ENCODE data around the gene OGG1.

DNA sequence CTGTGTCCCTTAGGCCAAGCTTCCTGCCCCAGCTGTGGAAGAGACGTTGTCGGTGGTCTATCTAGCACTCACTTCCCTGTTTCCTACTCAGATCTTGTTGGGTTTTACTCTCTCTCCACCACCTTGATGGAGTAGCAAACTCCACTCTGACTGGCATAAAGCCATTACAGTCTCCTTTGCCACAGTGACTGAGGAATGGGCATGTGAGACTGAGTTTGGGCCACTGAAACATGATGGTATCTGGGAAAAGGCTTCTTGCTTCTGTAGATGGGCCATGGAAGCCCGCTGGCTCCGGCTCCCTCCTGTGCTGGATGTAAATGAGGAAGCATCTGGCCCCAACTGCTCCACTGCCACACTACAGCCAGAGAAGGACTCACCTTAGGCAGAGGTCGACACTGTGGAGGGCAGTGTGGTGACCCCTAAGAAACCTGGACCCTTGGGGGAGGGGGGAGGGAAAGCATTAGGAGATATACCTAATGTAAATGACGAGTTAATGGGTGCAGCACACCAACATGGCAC lies 29.4 kb downstream of the OGG1 start:
- no peak for TF ChIP-seq GATA2 (IDR thresholded peaks at IDR 0.05; ENCODE audit: low read depth, low read length)
- no peak for TF ChIP-seq GATA3 (IDR thresholded peaks at IDR 0.05; ENCODE audit: low read depth, low read length)
